Epidermal melanocyte (primary cell): Measurements from ENCODE around the gene VPS35L.
"Not testable (repeated sequence)": the region's sequence is repeated elsewhere in the genome, so short reads cannot be mapped to it uniquely, and the experiment has no call there.

Experiments used
- DNase-seq: peaks from one replicate; pipeline ENCODE4 v3.0.0; 2011; ENCODE audit warnings: low spot score; ENCODE audit not compliant: insufficient read length

VPS35L gene

DNA sequence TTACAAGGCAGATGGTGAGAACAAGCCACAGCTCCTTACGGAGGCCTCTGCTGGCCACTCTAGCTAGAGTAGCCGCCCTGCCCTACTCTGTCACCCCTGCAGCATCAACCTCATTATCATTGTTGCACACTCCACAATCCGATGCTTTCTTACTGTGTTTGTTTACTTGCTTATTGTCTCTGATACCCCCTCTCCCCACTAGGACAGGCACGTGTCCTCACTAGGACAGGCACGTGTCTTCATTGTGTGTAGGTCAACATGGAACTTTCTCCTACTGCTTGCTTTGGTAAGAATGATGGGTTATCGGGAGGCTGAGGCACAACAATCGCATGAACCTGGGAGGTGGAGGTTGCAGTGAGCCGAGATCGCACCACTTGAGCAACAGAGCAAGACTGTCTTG is 98.6 kb downstream of the VPS35L start:
- DNase-seq = no peak

DNA sequence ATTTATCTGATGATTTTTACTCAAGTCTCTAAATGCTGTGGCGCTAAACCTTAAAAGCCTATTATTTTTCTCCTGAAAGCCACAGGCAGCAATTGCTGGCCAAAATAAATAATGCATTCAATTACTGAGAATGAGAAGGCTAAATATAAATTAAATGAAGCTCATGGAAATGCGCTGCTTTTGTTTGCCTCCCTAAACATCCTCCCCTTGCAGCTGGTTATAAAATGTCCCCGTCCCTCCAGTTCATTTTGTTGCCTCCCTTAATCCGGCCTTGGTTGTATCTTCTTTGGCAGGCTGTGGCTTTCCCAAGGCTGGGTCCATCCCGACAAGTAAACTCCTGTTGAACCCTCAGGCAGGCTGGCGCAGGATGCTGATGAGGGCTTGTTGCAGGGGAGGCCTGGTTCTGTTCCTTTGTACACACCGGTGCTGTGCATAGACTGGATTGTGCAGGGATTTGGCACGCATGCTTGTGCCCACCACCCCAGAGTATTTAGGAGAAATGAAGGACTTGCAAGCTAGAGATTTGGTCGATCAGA is 99.8 kb downstream of the VPS35L start:
- no peak for DNase-seq

DNA sequence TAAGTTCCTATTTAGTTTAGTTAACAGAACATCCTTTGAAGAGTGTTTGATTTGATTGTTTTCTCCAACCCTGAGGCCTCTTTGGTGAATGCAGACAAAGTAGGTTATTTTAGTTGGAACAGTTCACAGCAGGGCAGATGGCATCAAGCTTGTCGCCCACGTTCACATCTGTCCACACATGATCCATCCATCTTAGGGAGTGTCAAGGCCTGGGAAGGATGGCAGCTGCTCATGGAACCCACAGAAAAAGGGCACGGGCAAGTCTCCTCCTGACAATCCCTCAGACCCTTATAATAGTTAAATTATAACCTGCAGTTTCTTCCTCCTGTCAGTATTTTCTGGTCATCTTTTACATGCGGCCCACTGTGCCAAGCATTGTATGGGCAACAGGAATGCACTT is 102.3 kb downstream of the VPS35L start:
- no peak for DNase-seq

DNA sequence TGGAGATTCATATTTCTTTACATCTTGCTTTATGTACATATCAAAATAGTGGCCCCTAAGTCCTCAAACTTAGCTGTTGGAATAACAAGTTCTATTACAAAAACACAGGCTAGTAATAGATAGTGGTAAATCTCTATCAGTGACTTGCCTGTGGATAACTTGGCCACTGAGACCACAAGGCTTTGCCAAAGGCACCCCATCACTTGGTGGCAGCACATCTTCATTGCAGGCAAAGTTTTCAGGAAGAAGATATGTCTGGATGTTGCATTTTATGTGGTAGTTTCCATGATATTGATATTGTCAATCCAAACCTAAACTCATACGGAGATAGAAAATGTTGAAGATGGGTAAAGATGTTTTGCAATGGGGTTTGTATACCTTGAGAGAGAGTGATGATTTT is 104.1 kb downstream of the VPS35L start:
- no peak for DNase-seq

DNA sequence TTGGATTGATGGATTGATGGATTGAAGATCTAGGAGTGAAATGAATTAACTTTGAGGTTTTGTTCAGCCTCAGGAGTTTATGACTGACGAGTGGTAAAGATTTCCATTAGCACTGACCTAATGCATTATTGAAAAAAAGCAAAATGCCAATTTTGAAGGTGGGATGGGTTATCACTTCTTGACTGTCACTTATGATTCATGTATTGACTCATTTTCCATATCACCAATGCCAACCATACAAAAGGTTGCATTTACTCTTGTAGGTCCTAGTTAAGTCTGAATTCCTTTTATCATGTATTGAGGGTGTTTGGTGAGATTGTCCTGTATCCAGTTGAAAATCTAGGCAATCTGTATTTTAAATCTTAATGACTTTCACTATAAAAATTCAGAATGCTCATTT is 104.9 kb downstream of the VPS35L start:
- no peak for DNase-seq

DNA sequence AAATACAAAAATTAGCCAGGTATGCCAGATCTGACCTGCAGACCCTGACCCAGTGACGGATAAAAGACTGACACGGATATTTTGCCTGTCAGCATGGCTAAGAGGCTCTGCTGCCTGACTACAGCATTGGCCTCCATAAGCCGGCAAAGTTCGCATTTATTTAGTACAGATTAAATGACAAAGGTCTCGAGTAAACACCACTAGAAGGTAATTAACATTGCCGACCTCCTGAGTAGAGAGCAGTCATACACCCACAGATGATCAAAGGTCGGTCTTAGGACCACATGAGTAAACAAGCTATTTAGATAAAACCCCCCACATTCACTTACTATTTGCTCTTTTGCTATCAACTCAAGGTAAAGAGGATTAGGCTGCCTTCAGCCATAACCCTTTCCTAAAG is 106.8 kb downstream of the VPS35L start:
- no peak for DNase-seq

DNA sequence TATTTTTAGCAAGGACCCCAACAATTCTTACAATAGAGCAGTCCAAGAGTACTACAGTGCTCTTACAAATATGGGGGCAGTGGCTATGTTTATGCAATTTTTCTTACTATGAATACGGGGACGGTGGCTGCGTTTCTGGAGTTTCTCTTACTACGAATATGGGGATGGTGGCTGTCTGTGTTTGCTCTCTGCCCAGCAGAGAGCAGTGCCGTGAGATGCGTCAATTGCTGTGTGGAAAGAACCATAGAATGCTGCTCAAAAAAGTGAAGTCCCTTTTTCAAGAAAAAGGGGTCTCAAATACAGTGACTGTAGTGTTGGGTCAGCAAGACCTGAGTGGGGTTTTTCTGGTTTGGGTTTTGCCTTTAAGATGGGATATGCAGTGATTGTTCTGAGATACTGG is 108.7 kb downstream of the VPS35L start:
- DNase-seq = no peak

DNA sequence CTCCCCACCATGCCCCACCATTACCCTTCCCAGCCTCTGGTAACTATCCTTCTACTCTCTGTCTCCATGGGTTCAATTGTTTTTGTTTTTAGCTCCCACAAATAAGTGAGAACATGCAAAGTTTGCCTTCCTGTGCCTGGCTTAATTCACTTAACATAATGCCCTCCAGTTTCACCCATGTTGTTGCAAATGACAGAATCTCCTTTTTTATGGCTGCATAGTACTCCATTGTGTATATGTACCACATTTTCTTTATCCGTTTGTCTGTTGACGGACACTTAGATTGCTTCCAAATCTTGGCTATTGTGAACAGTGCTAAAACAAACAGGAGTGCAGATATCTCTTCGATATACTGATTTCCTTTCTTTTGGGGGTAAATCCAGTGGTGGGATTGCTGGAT is 109.8 kb downstream of the VPS35L start:
- DNase-seq = not testable (repeated sequence)

DNA sequence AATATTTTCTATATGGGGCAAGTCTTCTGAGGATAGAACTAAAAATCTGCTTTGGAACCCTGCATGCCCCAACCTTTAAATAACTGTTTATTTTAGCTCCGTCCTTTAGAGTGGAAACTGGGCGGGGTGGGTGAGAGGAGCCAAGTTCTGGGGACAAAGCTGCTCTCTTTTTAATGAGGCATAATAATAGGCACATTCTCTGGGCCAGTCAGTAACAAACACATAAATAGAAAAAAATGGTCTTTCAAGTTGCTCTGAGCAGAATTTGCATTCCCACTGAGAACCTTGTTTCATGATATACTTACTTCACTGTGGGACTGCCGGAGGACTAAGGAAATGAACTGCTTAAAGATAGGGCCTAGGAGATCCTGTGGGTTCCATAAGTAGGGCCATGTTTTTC is 111.0 kb downstream of the VPS35L start:
- DNase-seq = no peak

DNA sequence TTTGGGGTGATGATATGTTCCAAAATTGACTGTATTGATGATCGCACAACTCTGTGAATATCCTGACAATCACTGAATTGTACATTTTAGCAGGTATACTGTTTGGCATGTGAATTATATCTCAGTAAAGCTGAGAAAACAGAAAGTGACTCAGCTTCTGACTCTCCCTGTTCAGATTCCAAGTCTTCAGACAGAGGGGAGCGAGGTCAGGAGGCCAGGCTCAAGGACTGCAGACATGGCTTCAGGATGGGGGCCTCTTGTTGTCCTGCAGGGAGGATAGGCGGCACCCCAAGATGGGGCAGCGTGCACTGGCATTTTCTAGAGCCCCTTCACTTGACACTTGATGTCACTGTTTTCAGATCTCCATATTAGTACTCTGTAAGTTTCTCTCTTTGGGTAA is 116.9 kb downstream of the VPS35L start:
- DNase-seq = no peak

DNA sequence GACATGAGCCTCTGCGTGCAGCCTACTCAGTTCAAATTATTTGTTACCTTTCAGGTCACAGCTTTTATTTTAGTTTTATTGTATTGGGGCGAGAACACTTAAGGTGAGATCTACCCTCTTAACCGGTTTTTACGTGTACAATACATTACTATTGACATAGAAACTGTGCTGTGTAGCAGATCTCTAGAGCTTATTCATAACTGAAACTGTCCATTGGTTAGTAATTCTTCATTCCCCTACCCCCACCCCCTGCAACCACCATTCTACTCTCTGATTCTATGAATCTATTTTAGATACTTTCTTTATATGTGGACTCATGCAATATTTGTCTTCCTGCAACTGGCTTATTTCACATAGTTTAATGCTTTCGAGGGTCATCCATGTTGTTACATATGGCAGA is 119.0 kb downstream of the VPS35L start:
- DNase-seq = no peak

DNA sequence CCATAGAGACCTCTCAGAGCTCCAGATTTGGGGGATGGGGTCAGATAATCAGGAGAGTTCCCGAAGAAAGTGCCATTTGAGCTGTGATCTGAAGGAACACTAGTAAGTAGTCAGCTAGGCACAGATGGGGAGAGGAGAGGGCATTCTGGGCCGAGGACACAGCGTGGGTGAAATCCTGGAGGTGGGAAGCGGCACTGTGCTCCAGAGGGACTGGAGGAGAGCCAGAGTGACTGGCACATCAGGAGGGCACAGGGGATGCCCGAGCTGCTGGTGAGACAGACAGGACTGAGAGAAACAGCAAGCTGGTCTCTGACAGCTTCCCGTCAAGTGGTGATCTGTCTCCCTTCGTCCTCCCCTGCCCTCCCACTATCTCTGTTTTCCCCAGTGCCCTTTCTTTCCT is 121.9 kb downstream of the VPS35L start:
- DNase-seq = no peak

DNA sequence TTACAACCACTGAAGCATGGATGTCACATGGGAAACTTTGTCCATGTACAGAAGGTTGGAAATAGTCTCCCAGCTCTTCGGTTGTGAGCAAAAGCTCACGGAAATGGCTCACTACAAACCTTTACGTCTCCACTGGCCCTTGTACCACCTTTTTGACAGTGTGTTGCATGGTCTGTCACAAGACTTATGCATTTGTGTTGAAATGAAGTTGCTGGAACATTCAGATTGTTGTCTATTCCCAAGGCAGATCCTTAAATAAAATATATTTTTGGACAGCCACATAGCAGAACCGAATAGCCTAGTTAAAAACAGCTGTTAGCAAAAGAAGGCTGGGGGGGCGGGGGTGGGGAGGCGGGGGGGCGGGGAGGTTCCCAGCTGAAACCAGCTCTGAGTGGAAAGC is 123.3 kb downstream of the VPS35L start:
- DNase-seq = no peak

DNA sequence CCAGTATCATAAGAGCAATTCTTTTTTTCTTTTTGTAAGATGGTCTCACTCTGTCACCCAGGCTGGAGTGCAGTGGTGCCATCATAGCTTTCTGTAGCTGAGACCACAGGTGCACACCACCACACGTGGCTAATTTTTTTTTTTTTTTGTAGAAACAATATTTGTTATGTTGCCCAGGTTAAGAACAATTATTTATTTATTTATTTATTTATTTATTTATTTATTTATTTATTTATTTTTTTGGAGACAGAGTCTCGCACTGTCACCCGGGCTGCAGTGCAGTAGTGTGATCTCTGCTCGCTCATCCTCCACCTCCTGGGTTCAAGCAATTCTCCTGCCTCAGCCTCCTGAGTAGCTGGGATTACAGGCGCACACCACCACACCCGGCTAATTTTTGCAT is 123.8 kb downstream of the VPS35L start:
- not testable (repeated sequence) for DNase-seq

DNA sequence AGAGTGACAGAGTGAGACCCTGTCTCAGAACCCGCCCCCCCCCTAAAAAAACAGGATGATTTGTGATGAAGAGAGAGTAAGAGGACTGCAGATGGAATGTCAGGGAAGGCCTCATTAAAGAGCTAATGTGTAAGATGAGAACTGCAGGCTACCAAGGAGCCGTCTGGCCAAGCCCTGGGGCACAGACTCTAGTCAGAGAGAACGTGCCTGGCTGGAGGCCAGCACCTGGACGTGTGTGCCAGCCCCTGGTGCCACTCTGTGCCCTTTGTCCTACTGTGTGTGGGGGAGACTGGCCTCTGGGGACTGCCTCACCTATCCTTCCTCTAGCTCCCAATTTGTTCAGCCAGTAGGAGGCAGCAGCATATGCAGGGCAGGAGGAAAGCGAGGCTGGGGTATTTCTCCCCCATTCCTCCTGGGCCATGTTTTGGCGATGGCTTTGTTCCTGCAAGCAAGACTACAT is 125.4 kb downstream of the VPS35L start:
- DNase-seq = no peak

DNA sequence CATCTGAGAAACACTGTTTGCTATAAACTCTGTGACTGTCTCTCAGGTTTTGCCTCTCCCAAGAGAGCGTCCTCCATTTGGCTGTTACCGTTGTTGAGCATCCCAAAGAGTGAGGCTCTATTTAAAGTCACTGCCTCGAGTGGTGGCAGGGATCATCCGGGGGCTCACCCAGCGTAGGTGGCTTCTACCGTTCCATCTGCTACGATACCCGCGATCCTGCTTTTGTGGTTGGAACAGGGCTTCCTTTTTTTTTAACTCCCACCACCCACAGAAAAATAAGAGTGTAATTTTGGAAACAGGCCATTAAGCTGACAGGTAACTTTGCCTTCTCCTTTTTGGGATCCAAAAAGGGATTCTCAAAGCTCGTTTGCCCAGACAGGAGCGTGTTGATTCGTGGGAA is 126.1 kb downstream of the VPS35L start:
- no peak for DNase-seq

DNA sequence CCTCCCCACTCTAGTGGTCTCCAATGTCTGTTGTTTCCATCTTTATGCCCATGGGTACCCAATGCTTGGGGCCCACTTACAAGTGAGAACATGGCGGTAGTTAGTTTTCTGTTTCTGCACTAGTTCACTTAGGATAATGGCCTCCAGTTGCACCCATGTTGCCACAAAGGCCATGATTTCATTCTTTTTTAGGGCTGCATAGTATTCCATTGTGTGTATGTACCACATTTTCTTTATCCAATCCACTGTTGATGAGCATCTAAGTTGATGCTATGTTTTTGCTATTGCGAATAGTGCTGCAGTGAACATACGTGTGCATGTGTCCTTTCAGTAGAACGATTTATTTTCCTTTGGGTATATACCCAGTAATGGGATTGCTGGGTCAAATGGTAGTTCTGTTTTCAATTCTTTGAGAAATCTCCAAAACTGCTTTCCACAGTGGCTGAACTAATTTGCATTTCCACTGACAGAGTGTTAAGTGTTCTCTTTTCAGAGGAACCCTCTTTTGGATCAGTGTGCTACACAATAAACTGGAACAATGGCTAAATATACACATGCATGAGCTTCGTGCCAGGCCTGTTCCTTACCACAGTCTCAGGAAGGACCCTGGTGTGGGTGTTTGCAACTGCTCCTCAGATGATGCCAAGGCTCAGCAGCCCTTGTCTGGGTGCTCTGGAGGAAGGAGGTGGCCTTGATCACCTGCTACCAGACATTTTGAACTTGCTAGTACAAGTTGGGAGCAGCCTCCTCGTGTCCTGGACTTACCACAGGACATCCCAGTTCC is 128.1 kb downstream of the VPS35L start:
- DNase-seq = no peak

DNA sequence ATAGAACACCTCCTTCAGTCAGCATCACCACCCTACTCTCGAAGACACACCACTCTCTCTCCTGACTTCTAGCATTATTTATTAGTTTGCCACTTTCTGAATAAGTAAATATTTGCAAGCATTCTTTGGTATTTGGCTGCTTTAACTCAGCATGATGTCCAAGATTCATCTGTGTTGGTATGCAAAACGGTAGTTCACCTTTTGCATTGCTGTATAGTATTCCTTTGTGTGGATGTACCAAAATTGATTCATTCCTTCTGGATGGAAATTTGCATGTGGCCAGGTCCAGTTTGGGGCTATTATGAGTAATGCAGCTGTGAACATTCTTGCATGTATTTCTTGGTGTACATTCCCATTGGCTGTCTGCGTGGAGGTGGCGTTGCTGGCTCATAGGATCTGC is 129.7 kb downstream of the VPS35L start:
- DNase-seq = no peak

DNA sequence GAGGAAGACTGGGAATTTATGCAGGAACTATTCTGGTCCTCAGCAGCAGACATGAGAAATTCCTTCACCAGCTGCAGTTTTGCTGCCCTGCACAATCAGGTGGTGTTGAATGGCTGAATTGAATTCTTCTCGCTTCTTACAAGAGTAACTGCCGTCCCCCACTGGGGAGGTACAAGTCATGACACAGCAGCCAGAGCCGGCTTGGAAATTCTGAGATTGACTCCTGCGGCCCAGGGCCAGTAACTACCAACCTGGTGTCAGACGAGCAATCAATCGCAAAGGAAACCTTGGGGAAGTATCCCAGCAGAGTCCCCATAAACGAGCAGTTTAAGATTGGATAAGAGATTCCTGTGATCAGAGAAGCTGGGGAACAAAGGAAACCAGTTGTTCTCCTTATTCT is 131.8 kb downstream of the VPS35L start:
- DNase-seq = no peak

DNA sequence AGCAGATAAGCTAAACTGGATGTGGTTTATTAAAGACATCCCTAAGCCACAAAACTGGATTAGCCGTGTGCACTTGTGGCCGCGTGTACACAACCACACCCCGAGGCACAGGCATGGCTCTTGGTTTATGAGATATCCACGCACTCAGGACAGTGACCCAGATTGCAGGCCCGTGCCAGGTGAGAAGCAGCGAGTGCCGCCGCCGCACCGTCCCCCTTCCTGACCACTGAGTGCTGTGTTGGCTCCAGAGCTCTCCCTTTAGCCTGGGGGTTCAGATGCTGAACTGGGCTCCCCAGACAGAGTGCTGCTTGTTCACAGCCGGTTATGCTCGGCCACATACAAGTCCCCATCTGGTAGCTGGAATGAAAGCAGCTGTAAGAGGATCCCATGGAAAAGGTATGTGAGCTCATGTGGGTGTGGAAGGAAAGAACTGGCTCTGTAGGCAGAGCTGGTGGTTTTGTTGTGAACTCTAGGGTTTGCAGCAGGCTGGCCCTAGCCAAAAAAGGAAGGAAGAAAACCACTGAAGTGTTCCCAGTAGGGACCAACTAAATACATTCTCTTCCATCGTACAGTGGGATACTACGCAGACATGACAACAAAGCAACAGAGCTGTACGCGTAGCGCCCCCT is 133.0 kb downstream of the VPS35L start:
- DNase-seq = no peak

DNA sequence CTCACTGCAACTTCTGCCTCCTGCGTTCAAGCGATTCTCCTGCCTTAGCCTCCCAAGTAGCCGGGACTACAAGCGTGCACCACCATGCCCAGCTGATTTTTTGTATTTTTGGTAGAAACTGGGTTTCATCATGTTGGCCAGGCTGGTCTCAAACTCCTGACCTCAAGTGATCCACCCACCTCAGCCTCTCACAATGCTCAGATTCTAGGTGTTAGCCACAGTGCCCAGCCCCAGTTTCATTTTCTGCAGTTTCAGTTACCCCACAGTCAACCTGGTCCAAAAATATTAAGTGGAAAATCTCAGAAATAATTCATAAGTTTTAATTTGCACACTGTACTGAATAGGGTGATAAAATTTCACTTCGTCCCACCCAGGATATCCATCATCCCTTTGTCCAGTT is 133.8 kb downstream of the VPS35L start:
- no peak for DNase-seq

DNA sequence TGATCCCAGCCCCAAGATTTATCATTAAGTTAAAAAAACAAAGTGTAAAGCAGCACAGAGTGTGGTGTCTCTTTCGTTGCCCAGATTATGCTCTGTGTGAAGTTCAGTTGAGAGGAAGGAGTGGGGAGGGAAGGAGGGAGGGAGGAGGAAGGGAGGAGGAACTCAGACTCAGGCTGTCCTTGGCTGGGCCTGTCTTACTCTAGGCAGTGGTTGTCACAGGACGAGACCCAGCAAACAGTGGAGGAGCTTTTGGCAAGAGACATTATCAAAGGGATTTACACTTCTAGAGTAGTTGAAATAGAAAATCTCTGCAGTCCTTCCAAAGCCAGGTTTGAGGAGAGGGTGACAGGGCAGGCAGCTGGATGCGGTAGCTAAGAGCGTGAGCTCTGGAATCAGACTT is 134.7 kb downstream of the VPS35L start:
- DNase-seq = no peak

DNA sequence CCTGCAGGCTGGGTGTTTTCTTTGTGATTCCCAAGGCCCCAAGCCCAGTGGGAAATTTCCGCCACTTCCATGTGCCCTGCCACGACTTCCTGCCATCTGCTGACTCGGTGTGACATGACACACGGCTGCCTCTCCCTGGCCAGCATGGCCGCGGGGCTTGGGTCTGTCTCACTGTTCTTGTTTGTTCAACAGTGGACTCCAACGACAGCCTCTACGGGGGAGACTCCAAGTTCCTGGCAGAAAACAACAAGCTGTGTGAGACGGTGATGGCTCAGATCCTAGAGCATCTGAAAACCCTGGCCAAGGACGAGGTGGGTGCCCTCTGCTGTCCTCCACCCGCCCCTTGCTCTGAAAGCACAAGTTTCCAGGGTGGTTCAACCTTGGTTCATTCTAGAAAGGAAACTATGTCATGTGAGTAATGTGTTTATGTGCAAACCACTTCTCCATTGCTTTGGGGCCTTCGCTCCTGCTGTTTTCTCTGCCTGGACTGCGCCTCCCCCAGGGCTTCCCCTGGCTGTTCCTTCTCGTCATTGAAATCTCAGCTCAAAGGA is 135.7 kb downstream of the VPS35L start:
- no peak for DNase-seq
